Trophoblast cell (in vitro differentiated cells and primary cell): ENCODE measurements around the gene KMO.

Experiments
- DNase-seq, 2 donors: peaks; one replicate each; pipeline ENCODE4 v3.0.0-alpha.2; 2016
- H2AFZ ChIP-seq: 2 replicates; pipeline ENCODE4 v1.6.1; 2013; ENCODE audit warnings: low read length, moderate library complexity, mild to moderate bottlenecking; ENCODE audit not compliant: insufficient read depth, poor library complexity
- H2AK5ac ChIP-seq: 2 replicates; pipeline ENCODE4 v1.6.1; 2013; ENCODE audit warnings: mild to moderate bottlenecking, low read length
- H2BK120ac ChIP-seq: 2 replicates; pipeline ENCODE4 v1.6.1; 2013; ENCODE audit warnings: low read length, mild to moderate bottlenecking, moderate library complexity; ENCODE audit not compliant: insufficient read depth, poor library complexity
- H2BK12ac ChIP-seq: 2 replicates; pipeline ENCODE4 v1.6.1; 2013; ENCODE audit warnings: mild to moderate bottlenecking, low read length, moderate library complexity
- H2BK5ac ChIP-seq: 2 replicates; pipeline ENCODE4 v1.6.1; 2013; ENCODE audit warnings: low read length, low read depth, moderate library complexity, mild to moderate bottlenecking; ENCODE audit not compliant: poor library complexity
- H3K14ac ChIP-seq: 2 replicates; pipeline ENCODE4 v1.6.1; 2013; ENCODE audit warnings: mild to moderate bottlenecking, low read length
- H3K18ac ChIP-seq: 2 replicates; pipeline ENCODE4 v1.6.1; 2013; ENCODE audit warnings: mild to moderate bottlenecking, low read length
- H3K23ac ChIP-seq: 2 replicates; pipeline ENCODE4 v1.6.1; 2013; ENCODE audit warnings: low read length
- H3K27ac ChIP-seq: 2 replicates; pipeline ENCODE4 v1.5.1; 2013; ENCODE audit warnings: low read depth, mild to moderate bottlenecking, inconsistent platforms, low read length, moderate library complexity
- H3K27me3 ChIP-seq: 2 replicates; pipeline ENCODE4 v1.6.1; 2013; ENCODE audit warnings: inconsistent platforms, mild to moderate bottlenecking, low read length, moderate library complexity; ENCODE audit not compliant: insufficient read depth
- H3K36me3 ChIP-seq, 2 experiments: 1 replicate in 1 of 2; 2 replicates in 1 of 2; pipeline ENCODE4 v1.6.1; 2013; ENCODE audit warnings: low read length in 2 of 2, mild to moderate bottlenecking in 2 of 2, moderate library complexity in 1 of 2; ENCODE audit not compliant: insufficient read depth in 2 of 2, control insufficient read depth in 1 of 2
- H3K4ac ChIP-seq: 2 replicates; pipeline ENCODE4 v1.6.1; 2013; ENCODE audit warnings: low read depth, mild to moderate bottlenecking, low read length, moderate library complexity
- H3K4me1 ChIP-seq, 2 experiments: 1 replicate in 1 of 2; 2 replicates in 1 of 2; pipeline ENCODE4 v1.6.1; 2013; ENCODE audit warnings: low read length in 2 of 2, mild to moderate bottlenecking in 2 of 2, moderate library complexity in 1 of 2; ENCODE audit not compliant: insufficient read depth in 2 of 2, control insufficient read depth in 1 of 2
- H3K4me2 ChIP-seq: 2 replicates; pipeline ENCODE4 v1.6.1; 2013; ENCODE audit warnings: inconsistent platforms, mild to moderate bottlenecking, low read length, moderate library complexity
- H3K4me3 ChIP-seq: 2 replicates; pipeline ENCODE4 v1.5.1; 2013; ENCODE audit warnings: mild to moderate bottlenecking, low read depth, low read length, inconsistent platforms
- H3K79me1 ChIP-seq: one replicate; pipeline ENCODE4 v1.6.1; 2013; ENCODE audit warnings: low read length
- H3K79me2 ChIP-seq: 2 replicates; pipeline ENCODE4 v1.6.1; 2013; ENCODE audit warnings: low read length, mild to moderate bottlenecking; ENCODE audit not compliant: control insufficient read depth, insufficient read depth, poor library complexity
- H3K9ac ChIP-seq: 2 replicates; pipeline ENCODE4 v1.6.1; 2013; ENCODE audit warnings: mild to moderate bottlenecking, low read length
- H3K9me3 ChIP-seq: 2 replicates; pipeline ENCODE4 v1.6.1; 2013; ENCODE audit warnings: low read depth, mild to moderate bottlenecking, control low read depth, inconsistent platforms, low read length; ENCODE audit not compliant: insufficient read depth
- H4K12ac ChIP-seq: 2 replicates; pipeline ENCODE4 v1.6.1; 2013; ENCODE audit warnings: low read depth, mild to moderate bottlenecking, low read length, moderate library complexity
- H4K8ac ChIP-seq: 2 replicates; pipeline ENCODE4 v1.6.1; 2013; ENCODE audit warnings: low read depth, mild to moderate bottlenecking, low read length, moderate library complexity
- H4K91ac ChIP-seq: one replicate; pipeline ENCODE4 v1.6.1; 2013; ENCODE audit warnings: low read depth, mild to moderate bottlenecking, low read length, moderate library complexity
- WGBS: extraction: QIAGEN DNeasy Blood & Tissue Kit; methylation state at CpG from one replicate; pipeline ENCODE4 v1.1.7; 2013; ENCODE audit warnings: missing lambda C conversion rate; ENCODE audit not compliant: insufficient read length, insufficient coverage; ENCODE audit errors: extremely low coverage; 5-methylcytosine and 5-hydroxymethylcytosine counted together

Gene KMO

DNA sequence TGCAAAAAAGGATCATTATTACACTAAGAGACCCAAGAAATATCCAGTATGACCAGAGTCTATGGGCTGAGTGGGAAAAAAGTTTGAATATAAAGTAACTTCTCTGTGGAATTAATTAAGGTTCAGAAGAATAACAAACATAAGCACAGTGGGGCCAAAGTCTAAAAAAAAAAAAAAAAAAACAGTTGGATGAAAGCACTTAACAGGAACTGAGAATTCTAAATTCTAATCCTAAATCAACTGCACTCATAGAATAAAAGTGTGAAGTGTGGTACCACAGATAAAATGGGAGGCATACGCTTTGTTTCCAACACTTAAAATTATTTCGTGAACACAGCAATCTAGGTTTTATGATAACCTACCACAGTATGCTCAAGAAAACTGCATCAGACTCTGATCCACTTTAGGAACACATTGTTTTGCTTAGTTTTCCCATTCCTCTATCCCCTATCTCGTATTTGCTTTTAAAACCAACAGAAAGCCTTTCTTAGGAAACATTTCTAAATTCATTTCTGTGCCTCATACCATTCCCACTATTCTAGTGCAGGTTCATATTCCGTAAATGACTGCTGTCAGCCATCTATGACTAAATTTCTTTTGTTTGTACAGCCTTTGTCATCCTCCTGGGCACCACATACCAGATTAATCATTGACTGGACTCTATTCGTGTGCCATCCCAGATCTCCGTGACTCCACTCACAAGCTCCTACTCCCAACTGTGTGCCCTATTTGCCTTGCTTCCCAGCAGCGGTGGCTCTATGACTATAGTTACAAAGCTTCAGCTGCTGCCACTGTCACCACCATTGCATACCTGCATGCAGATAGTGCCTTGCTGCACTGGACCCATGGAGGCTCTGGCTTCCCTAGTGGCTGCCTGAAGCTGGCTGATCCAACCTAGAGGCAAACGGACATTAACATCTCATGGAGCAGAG is 83.1 kb downstream of the KMO start:
- Histone ChIP-seq H3K9ac (no peak overlapping the region), H3K9me3 (no peaks in the 10 kb centered on the region), H3K27ac (no peak overlapping the region), H3K14ac (no peak overlapping the region), H3K79me2 (no peaks in the 10 kb centered on the region), H3K4me3 (no peak overlapping the region), H2BK5ac (no peak overlapping the region), H3K4me1 (peaks cover 0 to 4% of the 10 kb centered on the region in 2 experiments), H4K8ac (no peak overlapping the region), H2AK5ac (no peak overlapping the region), H3K18ac (no peak overlapping the region), H4K12ac (no peak overlapping the region), H4K91ac (no peak overlapping the region), H2AFZ (no peak overlapping the region), H3K27me3 (no peaks in the 10 kb centered on the region), H2BK12ac (no peak overlapping the region), H3K23ac (no peak overlapping the region), H3K79me1 (no peaks in the 10 kb centered on the region), H3K36me3 (peaks cover 2 to 3% of the 10 kb centered on the region in 2 experiments), H2BK120ac (no peak overlapping the region), H3K4me2 (no peak overlapping the region), H3K4ac (no peak overlapping the region)
- no CpG with 5 or more reads among the region's 8 CpGs for WGBS
- DNase-seq, result peak in 1 of 2 donors; percentile 43

- no peak overlapping the region for H3K4me2 ChIP-seq
- no peak for DNase-seq
- H3K27me3 ChIP-seq, result no peaks in the 10 kb centered on the region
- H3K36me3 ChIP-seq, result peaks cover 3 to 5% of the 10 kb centered on the region in 2 experiments
- no peak overlapping the region for H2AK5ac ChIP-seq
- no peak overlapping the region for H4K91ac ChIP-seq
- H3K79me1 ChIP-seq, result no peaks in the 10 kb centered on the region
- no peak overlapping the region for H4K8ac ChIP-seq
- H3K4me3 ChIP-seq, result no peak overlapping the region
- H4K12ac ChIP-seq, result no peak overlapping the region
- no peak overlapping the region for H3K4ac ChIP-seq
- no peaks in the 10 kb centered on the region for H3K79me2 ChIP-seq
- no peak overlapping the region for H3K23ac ChIP-seq
- H2AFZ ChIP-seq, result no peak overlapping the region
- no peak overlapping the region for H3K14ac ChIP-seq
- H2BK5ac ChIP-seq, result no peak overlapping the region
- H2BK120ac ChIP-seq, result no peak overlapping the region
- peaks cover 0 to 3% of the 10 kb centered on the region in 2 experiments for H3K4me1 ChIP-seq
- H3K18ac ChIP-seq, result no peak overlapping the region
- no CpG with 5 or more reads among the region's 7 CpGs for WGBS
- H2BK12ac ChIP-seq, result no peak overlapping the region
- no peak overlapping the region for H3K27ac ChIP-seq
- no peak overlapping the region for H3K9ac ChIP-seq
- no peaks in the 10 kb centered on the region for H3K9me3 ChIP-seq
These were observed 85.2 kb downstream of the KMO start for GRCh38 chr1:241617426-241617825.

DNA sequence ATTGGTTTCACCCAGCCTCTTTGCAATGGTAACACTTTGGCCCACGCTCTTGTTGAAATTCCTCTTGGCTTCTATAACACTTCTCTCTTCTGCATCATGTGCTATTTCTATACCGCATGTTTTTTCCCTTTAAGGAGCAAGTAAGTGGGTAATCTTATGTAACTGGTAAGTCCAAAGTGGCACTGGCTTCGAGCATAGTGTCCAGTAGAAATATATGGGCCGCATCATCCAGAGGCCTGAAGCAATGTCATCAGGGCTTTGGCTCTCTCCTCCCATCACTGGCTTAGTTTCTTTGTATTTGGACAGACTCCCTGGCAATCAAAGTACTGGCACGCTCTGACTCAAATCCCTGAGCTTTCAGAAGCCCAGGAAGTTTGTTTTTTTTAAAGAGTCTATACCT is 90.5 kb downstream of the KMO start:
- Histone ChIP-seq H4K12ac (no peak overlapping the region), H3K9ac (no peak overlapping the region), H3K79me2 (no peaks in the 10 kb centered on the region), H3K14ac (no peak overlapping the region), H3K4me1 (no peaks in the 10 kb centered on the region), H3K27me3 (no peaks in the 10 kb centered on the region), H3K23ac (no peak overlapping the region), H3K4me2 (no peak overlapping the region), H2BK120ac (no peak overlapping the region), H3K27ac (no peak overlapping the region), H4K91ac (no peak overlapping the region), H3K36me3 (peaks cover 0 to 10% of the 10 kb centered on the region in 2 experiments), H3K18ac (no peak overlapping the region), H2BK5ac (no peak overlapping the region), H2AFZ (no peak overlapping the region), H3K9me3 (no peaks in the 10 kb centered on the region), H2AK5ac (no peak overlapping the region), H4K8ac (no peak overlapping the region), H2BK12ac (no peak overlapping the region), H3K79me1 (no peaks in the 10 kb centered on the region), H3K4me3 (no peak overlapping the region), H3K4ac (no peak overlapping the region)
- DNase-seq, result no peak
- WGBS, result no CpG with 5 or more reads among the region's 5 CpGs

GRCh38 chr1:241624935-241625334 is 92.8 kb downstream of the KMO start:
- Histone ChIP-seq H3K4me3 (no peak overlapping the region), H3K36me3 (peaks cover 0 to 7% of the 10 kb centered on the region in 2 experiments), H3K4me2 (no peak overlapping the region), H3K4me1 (no peaks in the 10 kb centered on the region), H3K27ac (no peak overlapping the region), H3K79me2 (no peaks in the 10 kb centered on the region), H3K23ac (no peak overlapping the region), H3K18ac (no peak overlapping the region), H2BK12ac (no peak overlapping the region), H3K9ac (no peak overlapping the region), H2AFZ (no peak overlapping the region), H4K8ac (no peak overlapping the region), H3K9me3 (no peaks in the 10 kb centered on the region), H3K27me3 (no peaks in the 10 kb centered on the region), H2AK5ac (no peak overlapping the region), H3K14ac (no peak overlapping the region), H3K4ac (no peak overlapping the region), H2BK5ac (no peak overlapping the region), H3K79me1 (no peaks in the 10 kb centered on the region), H4K91ac (no peak overlapping the region), H4K12ac (no peak overlapping the region), H2BK120ac (no peak overlapping the region)
- no CpG with 5 or more reads among the region's 2 CpGs for WGBS
- no peak for DNase-seq
